22Rv1 (cell line): Measurements from ENCODE around the gene ERVV-1.

Experiments used
- ZFX ChIP-seq: fragments of 450-650 bp; IDR thresholded peaks from 2 replicates; pipeline ENCODE4 v1.6.1; 2017; ENCODE audit warnings: antibody characterized with exemption, borderline replicate concordance
- TF ChIP-seq, protein P1 (sequence below): fragments of 450-650 bp; IDR thresholded peaks from 2 replicates; pipeline ENCODE4 v1.5.1; 2017; ENCODE audit warnings: mild to moderate bottlenecking

- TF ChIP-seq, protein P1, sequence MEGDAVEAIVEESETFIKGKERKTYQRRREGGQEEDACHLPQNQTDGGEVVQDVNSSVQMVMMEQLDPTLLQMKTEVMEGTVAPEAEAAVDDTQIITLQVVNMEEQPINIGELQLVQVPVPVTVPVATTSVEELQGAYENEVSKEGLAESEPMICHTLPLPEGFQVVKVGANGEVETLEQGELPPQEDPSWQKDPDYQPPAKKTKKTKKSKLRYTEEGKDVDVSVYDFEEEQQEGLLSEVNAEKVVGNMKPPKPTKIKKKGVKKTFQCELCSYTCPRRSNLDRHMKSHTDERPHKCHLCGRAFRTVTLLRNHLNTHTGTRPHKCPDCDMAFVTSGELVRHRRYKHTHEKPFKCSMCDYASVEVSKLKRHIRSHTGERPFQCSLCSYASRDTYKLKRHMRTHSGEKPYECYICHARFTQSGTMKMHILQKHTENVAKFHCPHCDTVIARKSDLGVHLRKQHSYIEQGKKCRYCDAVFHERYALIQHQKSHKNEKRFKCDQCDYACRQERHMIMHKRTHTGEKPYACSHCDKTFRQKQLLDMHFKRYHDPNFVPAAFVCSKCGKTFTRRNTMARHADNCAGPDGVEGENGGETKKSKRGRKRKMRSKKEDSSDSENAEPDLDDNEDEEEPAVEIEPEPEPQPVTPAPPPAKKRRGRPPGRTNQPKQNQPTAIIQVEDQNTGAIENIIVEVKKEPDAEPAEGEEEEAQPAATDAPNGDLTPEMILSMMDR: no peak
- TF ChIP-seq ZFX: no peak
Observed at GRCh38 chr19:53034054-53034453, 20.3 kb downstream of the ERVV-1 start.
